ENCODE results near the gene F10. TPM values are rescaled to one million over a fixed set of nuclear protein-coding genes. Genes with fewer than 3 reads are reported as not detected.

The F10 gene
- total RNA-seq, 1 experiment from 2014 or later, result not detected

DNA sequence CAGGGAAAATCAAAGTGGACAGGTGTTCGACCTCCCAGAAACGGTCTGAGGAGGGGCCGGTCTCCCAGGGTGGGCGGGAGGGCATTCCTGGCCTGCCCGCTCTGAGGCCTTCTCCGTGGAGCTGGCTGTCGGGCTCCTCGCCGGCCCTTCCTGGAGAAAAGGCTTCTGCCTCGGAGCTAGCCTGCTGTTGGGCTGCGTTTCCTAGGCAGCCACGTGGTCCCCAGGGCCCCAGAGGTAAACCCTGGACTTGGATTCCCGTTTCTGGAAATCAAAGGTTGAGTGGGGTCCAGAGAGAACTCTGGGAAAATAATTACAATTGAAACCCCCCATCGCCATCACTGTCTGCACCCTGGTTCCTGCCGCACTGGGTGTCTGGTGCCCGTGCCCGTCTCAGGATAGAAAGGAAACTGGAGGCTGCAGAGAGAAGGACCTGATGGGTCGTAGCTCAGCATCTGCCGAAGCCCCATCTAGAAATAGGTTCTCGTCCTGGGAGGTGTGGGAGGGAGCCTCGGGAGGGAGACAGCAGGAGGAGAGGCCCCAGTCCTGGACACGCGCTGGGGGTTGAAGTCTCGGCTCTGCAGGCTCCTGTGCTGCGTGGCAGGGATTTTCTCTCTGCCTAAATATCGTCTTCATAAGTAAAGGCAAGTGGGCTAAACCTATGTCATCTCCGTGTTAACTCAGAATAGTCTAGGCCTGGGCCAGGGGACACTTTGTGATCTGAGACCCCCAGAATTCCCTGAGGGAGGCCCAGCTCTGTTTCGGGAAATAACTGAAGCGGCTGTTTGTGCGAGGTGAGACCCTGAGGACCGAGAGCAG, 28.2 kb downstream of the F10 start:
- peaks cover 8% of the 10 kb centered on the region; the same call in 1 of the 2 replicates for H3F3A ChIP-seq (ENCODE audit: insufficient read depth, low read depth)
- intact Hi-C loops (cut with micrococcal nuclease; ENCODE audit: unreplicated experiment), result no loop called here
- no peak for TF ChIP-seq EZH2 (IDR thresholded peaks at IDR 0.05; ENCODE audit: low read depth)
- TF ChIP-seq, protein P1, sequence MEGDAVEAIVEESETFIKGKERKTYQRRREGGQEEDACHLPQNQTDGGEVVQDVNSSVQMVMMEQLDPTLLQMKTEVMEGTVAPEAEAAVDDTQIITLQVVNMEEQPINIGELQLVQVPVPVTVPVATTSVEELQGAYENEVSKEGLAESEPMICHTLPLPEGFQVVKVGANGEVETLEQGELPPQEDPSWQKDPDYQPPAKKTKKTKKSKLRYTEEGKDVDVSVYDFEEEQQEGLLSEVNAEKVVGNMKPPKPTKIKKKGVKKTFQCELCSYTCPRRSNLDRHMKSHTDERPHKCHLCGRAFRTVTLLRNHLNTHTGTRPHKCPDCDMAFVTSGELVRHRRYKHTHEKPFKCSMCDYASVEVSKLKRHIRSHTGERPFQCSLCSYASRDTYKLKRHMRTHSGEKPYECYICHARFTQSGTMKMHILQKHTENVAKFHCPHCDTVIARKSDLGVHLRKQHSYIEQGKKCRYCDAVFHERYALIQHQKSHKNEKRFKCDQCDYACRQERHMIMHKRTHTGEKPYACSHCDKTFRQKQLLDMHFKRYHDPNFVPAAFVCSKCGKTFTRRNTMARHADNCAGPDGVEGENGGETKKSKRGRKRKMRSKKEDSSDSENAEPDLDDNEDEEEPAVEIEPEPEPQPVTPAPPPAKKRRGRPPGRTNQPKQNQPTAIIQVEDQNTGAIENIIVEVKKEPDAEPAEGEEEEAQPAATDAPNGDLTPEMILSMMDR (conservative IDR thresholded peaks at IDR 0.05), result no peak
- H3K4me2 ChIP-seq, result no peak overlapping the region
- H3K9me2 ChIP-seq (ENCODE audit: insufficient read depth), result no peaks in the 10 kb centered on the region
- no peaks in the 10 kb centered on the region for H3K79me2 ChIP-seq (ENCODE audit: low read depth)
- DNase-seq, result no peak
- no peaks in the 10 kb centered on the region for H3K36me3 ChIP-seq (ENCODE audit: low read depth)
- H3K9me3 ChIP-seq (ENCODE audit: insufficient read depth, low read depth), result no peaks in the 10 kb centered on the region
- BruUV-seq (replicated peaks), result no TSS peak
- no peak overlapping the region for H3K27ac ChIP-seq
- ChIA-PET POLR2A (ENCODE audit: unreplicated experiment) (no interaction called here), CTCF (no interaction called here)
- no peak overlapping the region for H3K4me3 ChIP-seq
- H2AFZ ChIP-seq, result no peak overlapping the region
- H4K20me1 ChIP-seq (ENCODE audit: insufficient read depth), result no peaks in the 10 kb centered on the region
- H3K4me1 ChIP-seq (replicated peaks; ENCODE audit: insufficient read depth), result peaks cover 6% of the 10 kb centered on the region; the same call in 1 of the 2 replicates
- peaks cover 48% of the 10 kb centered on the region for H3K27me3 ChIP-seq (ENCODE audit: insufficient read depth, low read depth)

DNA sequence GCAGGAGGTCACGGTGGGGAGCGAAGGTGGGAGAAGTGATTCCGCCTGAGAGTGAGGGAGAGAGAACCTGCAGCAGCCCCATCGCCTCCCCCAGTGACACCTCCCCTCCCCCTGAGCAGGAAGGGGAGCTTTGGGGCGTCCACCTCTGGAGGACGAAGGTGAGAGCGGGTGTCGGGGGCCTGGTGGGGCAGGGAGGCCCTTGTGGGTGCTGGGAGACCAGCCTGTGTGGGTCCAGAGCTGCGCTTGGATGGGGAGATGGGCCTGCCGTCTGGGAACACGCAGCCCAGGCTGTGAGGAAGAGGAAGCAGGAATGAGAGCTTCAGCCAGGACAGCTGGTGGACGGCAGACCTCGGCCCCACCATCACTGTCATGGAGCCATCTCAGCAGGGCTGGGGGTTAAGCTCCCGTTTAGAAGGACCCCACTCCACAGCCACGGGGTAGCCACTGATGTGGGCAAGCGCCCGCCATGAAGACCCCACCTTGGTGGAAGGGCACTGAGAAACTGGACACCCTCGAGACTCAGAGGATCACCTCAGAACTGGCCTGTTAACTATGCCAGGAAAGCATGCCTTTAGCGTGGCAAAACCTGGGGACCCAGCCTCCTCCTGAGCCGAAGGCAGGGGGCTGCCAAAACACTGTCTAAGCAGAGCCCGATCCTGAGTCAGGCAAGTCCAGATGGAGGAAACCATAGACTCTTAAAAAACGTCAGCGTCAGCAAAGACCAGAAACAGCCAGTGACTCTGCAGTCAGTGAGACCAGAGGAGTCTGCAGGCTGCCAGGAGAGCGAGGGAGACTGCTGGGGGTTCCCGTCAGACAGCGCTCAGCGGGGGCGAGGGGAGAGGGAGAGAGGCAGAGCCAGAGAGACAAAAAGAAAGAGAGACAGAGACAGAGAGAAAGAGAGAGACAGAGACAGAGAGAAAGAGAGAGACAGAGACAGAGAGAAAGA, 29.4 kb downstream of the F10 start:
- Histone ChIP-seq H3K79me2 (ENCODE audit: low read depth) (no peaks in the 10 kb centered on the region), H3K4me1 (replicated peaks; ENCODE audit: insufficient read depth) (peaks cover 6% of the 10 kb centered on the region; the same call in 1 of the 2 replicates), H3F3A (ENCODE audit: insufficient read depth, low read depth) (peaks cover 8% of the 10 kb centered on the region; the same call in 1 of the 2 replicates), H3K36me3 (ENCODE audit: low read depth) (no peaks in the 10 kb centered on the region), H3K27ac (no peak overlapping the region), H4K20me1 (ENCODE audit: insufficient read depth) (no peaks in the 10 kb centered on the region), H3K9me2 (ENCODE audit: insufficient read depth) (no peaks in the 10 kb centered on the region), H3K9me3 (ENCODE audit: insufficient read depth, low read depth) (no peaks in the 10 kb centered on the region), H3K27me3 (ENCODE audit: insufficient read depth, low read depth) (peaks cover 35% of the 10 kb centered on the region), H3K4me2 (no peak overlapping the region), H2AFZ (no peak overlapping the region; the same call in 1 of the 2 replicates), H3K4me3 (no peak overlapping the region)
- ChIA-PET POLR2A (ENCODE audit: unreplicated experiment) (no interaction called here), CTCF (interaction anchor here (0.6 kb wide), 1 partner anchor 116 kb away, joined by 3 read pairs; no protein-coding TSS in a partner anchor)
- intact Hi-C loops (cut with micrococcal nuclease; ENCODE audit: unreplicated experiment), result no loop called here
- BruUV-seq (replicated peaks), result no TSS peak
- TF ChIP-seq EZH2 (IDR thresholded peaks at IDR 0.05; ENCODE audit: low read depth), result no peak
- TF ChIP-seq, protein P1 (conservative IDR thresholded peaks at IDR 0.05), result no peak
- no peak for DNase-seq

DNA sequence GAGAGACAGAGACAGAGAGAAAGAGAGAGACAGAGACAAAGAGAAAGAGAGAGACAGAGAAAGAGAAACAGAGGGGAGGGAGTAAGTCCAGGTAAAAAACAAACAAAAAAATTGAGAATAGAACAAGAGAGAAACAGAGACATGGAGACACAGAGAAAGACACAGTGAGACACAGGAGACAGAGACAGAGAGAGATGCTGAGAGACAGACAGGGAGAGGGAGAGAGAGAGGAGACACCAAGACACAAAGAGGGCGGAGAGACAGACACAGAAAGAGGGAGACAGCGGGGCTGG, 30.0 kb downstream of the F10 start:
- Histone ChIP-seq H3K36me3 (ENCODE audit: low read depth) (no peaks in the 10 kb centered on the region), H3K27ac (no peak overlapping the region), H3K9me3 (ENCODE audit: insufficient read depth, low read depth) (no peaks in the 10 kb centered on the region), H3K27me3 (ENCODE audit: insufficient read depth, low read depth) (peaks cover 33% of the 10 kb centered on the region), H2AFZ (no peak overlapping the region), H3K79me2 (ENCODE audit: low read depth) (no peaks in the 10 kb centered on the region), H3K4me2 (no peak overlapping the region), H4K20me1 (ENCODE audit: insufficient read depth) (no peaks in the 10 kb centered on the region), H3K9me2 (ENCODE audit: insufficient read depth) (no peaks in the 10 kb centered on the region), H3K4me3 (no peak overlapping the region), H3F3A (ENCODE audit: insufficient read depth, low read depth) (peaks cover 8% of the 10 kb centered on the region; the same call in 1 of the 2 replicates), H3K4me1 (replicated peaks; ENCODE audit: insufficient read depth) (peaks cover 6% of the 10 kb centered on the region; the same call in 1 of the 2 replicates)
- intact Hi-C loops (cut with micrococcal nuclease; ENCODE audit: unreplicated experiment), result no loop called here
- POLR2A ChIA-PET (ENCODE audit: unreplicated experiment), result no interaction called here
- no TSS peak for BruUV-seq (replicated peaks)
- CTCF ChIA-PET, result no interaction called here
- no peak for TF ChIP-seq EZH2 (IDR thresholded peaks at IDR 0.05; ENCODE audit: low read depth)
- TF ChIP-seq, protein P1 (conservative IDR thresholded peaks at IDR 0.05), result no peak
- DNase-seq, result no peak

All from PC-9 (cell line).